Esophagus muscularis mucosa (tissue), 4 donors: ENCODE results near the gene CDH4. TPM values are rescaled to one million over a fixed set of nuclear protein-coding genes. Genes with fewer than 3 reads are reported as not detected.

Experiments used
- DNase-seq: peaks from one replicate; pipeline ENCODE4 v3.0.0-alpha.2; 2017; ENCODE audit errors: extremely low spot score
- H3K27ac ChIP-seq, 4 donors: fragments of 200-600 bp; sonication (generic); replicated peaks in 1 of 4; 1 replicate in 3 of 4; 2 replicates in 1 of 4; pipeline ENCODE4 v1.5.1; 2016 to 2019; ENCODE audit warnings: mild to moderate bottlenecking in 1 of 4
- H3K27me3 ChIP-seq, 4 donors: fragments of 200-600 bp; sonication (generic); one replicate each; pipeline versions ENCODE4 v1.5.1 to v1.6.0; 2016 to 2019
- H3K36me3 ChIP-seq, 4 donors: fragments of 200-600 bp; sonication (generic); one replicate each; pipeline ENCODE4 v1.5.1; 2016 to 2019
- H3K4me1 ChIP-seq, 4 donors: fragments of 200-600 bp; sonication (generic); one replicate each; pipeline ENCODE4 v1.5.1; 2016 to 2019
- H3K4me3 ChIP-seq, 4 donors: fragments of 200-600 bp; sonication (generic); 1 replicate in 2 of 4; 2 replicates in 2 of 4; pipeline ENCODE4 v1.5.1; 2016 to 2019; ENCODE audit warnings: mild to moderate bottlenecking in 4 of 4, moderate library complexity in 1 of 4
- H3K9me3 ChIP-seq, 4 donors: fragments of 200-600 bp; sonication (generic); 1 replicate in 3 of 4; 2 replicates in 1 of 4; pipeline ENCODE4 v1.5.1; 2016 to 2019
- CTCF ChIP-seq, 3 experiments: fragments of 200-600 bp in 2 of 3; fragments of 450-650 bp in 1 of 3; sonication (generic) in 2 of 3; IDR thresholded peaks; one replicate each; pipeline ENCODE4 v1.5.1; 2017 to 2019; ENCODE audit warnings: antibody characterized with exemption in 3 of 3, mild to moderate bottlenecking in 2 of 3, moderate library complexity in 1 of 3
- EP300 ChIP-seq: sonication (generic); formaldehyde crosslinking; IDR thresholded peaks from one replicate; pipeline ENCODE4 v1.6.1; 2017; ENCODE audit warnings: antibody characterized with exemption
- POLR2A ChIP-seq: fragments of 450-650 bp; IDR thresholded peaks from one replicate; pipeline ENCODE4 v1.6.1; 2017; ENCODE audit warnings: antibody characterized with exemption, moderate library complexity, mild to moderate bottlenecking, low read depth
- POLR2AphosphoS5 ChIP-seq, 2 donors: sonication (generic); formaldehyde crosslinking; IDR thresholded peaks; one replicate each; pipeline ENCODE4 v1.6.1; 2017; ENCODE audit warnings: antibody characterized with exemption in 2 of 2
- WGBS: methylation state at CpG from one replicate; pipeline ENCODE4 v1.1.5; 2018; 5-methylcytosine and 5-hydroxymethylcytosine counted together
- intact Hi-C: fragments of 100-400 bp; cut with DNase I; formaldehyde crosslinking; loops from one replicate; pipeline ENCODE4 v1.15.1; 2023
- total RNA-seq, 4 donors: library from RNA; depleted of rRNA; stranded (reverse); fragments of >200 nt; gene quantifications; one replicate each; pipeline versions ENCODE4 v1.1.0 to v1.2.1, GENCODE V29; 2016

The CDH4 gene
- total RNA-seq, 4 donors from 2014 or later = 0.42 to 1.3 (median 0.48) TPM

- no peak for DNase-seq
- Histone ChIP-seq H3K4me3 (no peak overlapping the region), H3K9me3 (peaks cover 0 to 53% (median 33%) of the 10 kb centered on the region in 4 donors), H3K27ac (no peak overlapping the region), H3K36me3 (no peaks in the 10 kb centered on the region), H3K27me3 (peaks cover 0 to 34% (median 0%) of the 10 kb centered on the region in 4 donors), H3K4me1 (peaks cover 0 to 3% (median 2%) of the 10 kb centered on the region in 4 donors)
- TF ChIP-seq POLR2A = no peak
- TF ChIP-seq EP300 = no peak
- TF ChIP-seq POLR2AphosphoS5 (IDR thresholded peaks at IDR 0.05) = no peak
- TF ChIP-seq CTCF (IDR thresholded peaks at IDR 0.05) = no peak
- intact Hi-C loops = no loop called here
- 67% methylated on average over 8 of the region's 8 CpGs for WGBS
Measured at GRCh38 chr20:61594198-61594597, 342.1 kb downstream of the CDH4 start.

GRCh38 chr20:61595216-61595615 is 343.2 kb downstream of the CDH4 start:
- DNase-seq = no peak
- TF ChIP-seq POLR2A = no peak
- TF ChIP-seq CTCF (IDR thresholded peaks at IDR 0.05) = no peak
- no peak for TF ChIP-seq POLR2AphosphoS5 (IDR thresholded peaks at IDR 0.05)
- TF ChIP-seq EP300 = no peak

GRCh38 chr20:61596687-61597330 is 344.7 kb downstream of the CDH4 start:
- H3K9me3 ChIP-seq = peaks cover 0 to 44% (median 28%) of the 10 kb centered on the region in 4 donors
- intact Hi-C loops = no loop called here
- 62% methylated on average over 8 of the region's 8 CpGs for WGBS
- no peak for TF ChIP-seq POLR2AphosphoS5 (IDR thresholded peaks at IDR 0.05)
- TF ChIP-seq POLR2A = no peak
- TF ChIP-seq CTCF (IDR thresholded peaks at IDR 0.05) = no peak
- TF ChIP-seq EP300 = no peak
- peaks cover 0 to 42% (median 0%) of the 10 kb centered on the region in 4 donors for H3K27me3 ChIP-seq
- no peaks in the 10 kb centered on the region for H3K36me3 ChIP-seq
- no peak for DNase-seq
- no peaks in the 10 kb centered on the region for H3K4me1 ChIP-seq
- H3K4me3 ChIP-seq = no peak overlapping the region
- no peak overlapping the region for H3K27ac ChIP-seq

More at GRCh38 chr20:61595216-61595615, 343.2 kb downstream of the CDH4 start:
- peaks cover 0 to 53% (median 33%) of the 10 kb centered on the region in 4 donors for H3K9me3 ChIP-seq
- 85% methylated on average over 12 of the region's 13 CpGs for WGBS
- H3K36me3 ChIP-seq = no peaks in the 10 kb centered on the region
- intact Hi-C loops = no loop called here
- H3K4me1 ChIP-seq = no peaks in the 10 kb centered on the region
- H3K4me3 ChIP-seq = no peak overlapping the region
- no peak overlapping the region for H3K27ac ChIP-seq
- H3K27me3 ChIP-seq = peaks cover 0 to 37% (median 0%) of the 10 kb centered on the region in 4 donors

GRCh38 chr20:61597996-61598395 is 345.9 kb downstream of the CDH4 start:
- Histone ChIP-seq H3K9me3 (peaks cover 0 to 35% (median 19%) of the 10 kb centered on the region in 4 donors), H3K36me3 (no peaks in the 10 kb centered on the region), H3K27me3 (peaks cover 0 to 43% (median 0%) of the 10 kb centered on the region in 4 donors), H3K4me3 (no peak overlapping the region), H3K27ac (no peak overlapping the region), H3K4me1 (no peaks in the 10 kb centered on the region)
- WGBS = 77% methylated on average over 7 of the region's 7 CpGs
- DNase-seq = no peak
- TF ChIP-seq CTCF (IDR thresholded peaks at IDR 0.05) (no peak), POLR2AphosphoS5 (IDR thresholded peaks at IDR 0.05) (no peak), POLR2A (no peak), EP300 (no peak)
- intact Hi-C loops = no loop called here

- Histone ChIP-seq H3K4me1 (no peaks in the 10 kb centered on the region), H3K27ac (no peak overlapping the region), H3K36me3 (no peaks in the 10 kb centered on the region), H3K9me3 (peaks cover 0 to 35% (median 20%) of the 10 kb centered on the region in 4 donors), H3K27me3 (peaks cover 0 to 48% (median 0%) of the 10 kb centered on the region in 4 donors), H3K4me3 (no peak overlapping the region)
- intact Hi-C loops = no loop called here
- DNase-seq = no peak
- TF ChIP-seq CTCF (IDR thresholded peaks at IDR 0.05) (no peak), EP300 (no peak), POLR2A (no peak), POLR2AphosphoS5 (IDR thresholded peaks at IDR 0.05) (no peak)
- WGBS = 75% methylated on average over 16 of the region's 21 CpGs
Measured at GRCh38 chr20:61598586-61598985, 346.5 kb downstream of the CDH4 start.
